CD4-positive, alpha-beta T cell treated with Interleukin-17A for 4 hours (primary cell): ENCODE measurements around the gene GDA.

ENCODE experiments used
- DNase-seq: peaks from one replicate; pipeline ENCODE4 v3.0.0-alpha.2; 2020; ENCODE audit warnings: mixed read lengths

Gene GDA

DNA sequence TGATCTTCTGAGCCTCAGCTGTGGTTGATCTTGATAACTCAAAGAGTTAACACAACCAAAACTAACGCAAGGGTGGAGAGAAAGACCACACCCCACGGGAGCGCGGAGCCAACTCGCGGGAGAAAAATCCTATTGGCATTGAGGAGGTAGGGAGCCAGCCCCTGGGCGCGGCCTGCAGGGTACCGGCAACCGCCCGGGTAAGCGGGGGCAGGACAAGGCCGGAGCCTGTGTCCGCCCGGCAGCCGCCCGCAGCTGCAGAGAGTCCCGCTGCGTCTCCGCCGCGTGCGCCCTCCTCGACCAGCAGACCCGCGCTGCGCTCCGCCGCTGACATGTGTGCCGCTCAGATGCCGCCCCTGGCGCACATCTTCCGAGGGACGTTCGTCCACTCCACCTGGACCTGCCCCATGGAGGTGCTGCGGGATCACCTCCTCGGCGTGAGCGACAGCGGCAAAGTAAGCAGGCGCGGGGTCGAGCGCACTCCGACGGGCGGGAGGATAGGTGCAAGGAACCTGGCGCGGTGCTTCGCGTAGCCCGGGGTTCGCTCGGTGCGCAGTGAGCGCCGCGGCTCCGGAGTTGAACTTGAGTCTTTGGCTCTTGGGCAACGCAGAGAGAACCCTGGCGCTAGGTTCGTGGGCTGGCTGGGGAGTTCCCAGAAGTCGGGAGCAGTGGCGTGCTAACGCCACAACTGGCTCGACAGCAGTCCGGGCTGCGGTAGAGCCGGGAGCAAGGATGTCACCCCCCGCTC, at the start of gene GDA:
TSS of gene GDA (plus strand) at position 210 of the 745 bp plus-strand sequence. CDS start at position 330, 120 bp downstream.
- no peak for DNase-seq

DNA sequence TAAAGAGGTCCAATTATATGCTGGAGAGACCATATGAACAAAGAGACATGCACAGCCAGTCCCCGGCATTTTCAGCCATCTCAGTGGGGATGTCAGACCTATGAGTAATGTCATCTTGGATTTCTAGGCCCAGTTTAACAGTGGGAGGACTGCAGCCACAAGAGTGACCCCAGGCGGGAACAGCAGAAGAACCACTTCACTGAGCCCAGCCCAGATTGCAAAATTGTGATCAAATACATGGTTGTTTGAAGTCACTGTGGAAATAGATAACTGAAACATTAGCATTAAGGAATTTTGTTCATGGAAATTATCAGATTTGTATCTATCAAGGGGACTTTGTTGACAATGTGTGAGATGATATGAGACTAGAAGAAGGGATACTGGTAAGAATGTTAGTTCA, 46.7 kb upstream of the GDA start:
- no peak for DNase-seq

DNA sequence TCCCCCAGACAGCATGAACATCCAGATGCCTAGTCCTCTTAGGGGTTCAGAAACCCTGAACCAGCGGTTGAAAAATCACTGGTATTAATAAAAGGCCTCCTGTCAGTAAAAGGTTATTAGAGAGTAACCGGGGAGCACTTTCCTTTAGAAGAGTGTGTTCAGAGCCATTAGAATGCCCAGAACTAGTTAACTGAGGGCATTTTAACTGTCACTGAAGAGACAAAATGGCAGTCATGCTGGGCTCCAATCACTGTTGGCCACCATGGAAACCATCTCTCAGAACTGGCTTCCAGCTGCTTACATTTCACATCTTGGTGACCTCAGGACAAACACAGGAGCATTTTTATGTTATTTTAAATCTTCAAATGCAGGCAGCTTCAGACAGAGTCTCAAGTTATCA, 36.2 kb upstream of the GDA start:
- DNase-seq, result no peak

DNA sequence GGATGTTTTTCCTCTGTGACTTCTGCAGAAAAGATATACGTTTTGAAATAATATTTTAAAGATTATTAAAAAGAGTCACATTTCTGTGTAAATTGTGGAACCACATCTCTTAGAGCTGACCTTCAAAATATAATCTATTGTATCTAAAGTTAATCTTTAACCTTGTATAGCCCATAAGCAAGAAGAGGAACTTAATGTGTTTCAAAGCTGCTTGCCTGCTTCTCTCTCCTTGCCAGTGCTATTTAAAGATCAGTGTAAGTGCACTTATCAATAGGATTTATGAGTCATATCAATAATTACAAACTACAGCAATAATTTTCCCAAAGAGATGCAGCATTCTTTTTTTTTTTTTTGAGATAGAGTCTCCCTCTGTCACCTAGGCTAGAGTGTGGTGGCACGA, 29.4 kb upstream of the GDA start:
- no peak for DNase-seq

DNA sequence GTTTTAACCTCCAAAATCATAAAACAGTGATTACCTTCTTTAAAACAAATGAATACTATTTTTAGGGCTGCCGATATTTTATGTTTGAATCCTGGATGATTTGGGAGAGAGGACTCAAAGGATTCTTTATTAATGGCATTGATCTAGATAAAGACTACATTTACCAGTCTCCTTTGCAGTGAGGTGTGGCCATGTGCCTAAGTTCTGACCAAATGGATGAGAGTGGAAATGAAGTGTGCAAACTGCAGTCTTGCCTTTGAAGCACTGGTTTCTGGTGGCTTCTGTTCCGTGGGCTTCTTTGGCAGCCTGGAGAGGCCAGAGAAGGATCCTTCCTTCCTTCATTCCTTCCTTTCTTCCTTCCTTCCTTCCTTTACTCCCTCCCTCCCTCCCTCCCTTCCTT, 24.3 kb upstream of the GDA start:
- DNase-seq, result no peak

DNA sequence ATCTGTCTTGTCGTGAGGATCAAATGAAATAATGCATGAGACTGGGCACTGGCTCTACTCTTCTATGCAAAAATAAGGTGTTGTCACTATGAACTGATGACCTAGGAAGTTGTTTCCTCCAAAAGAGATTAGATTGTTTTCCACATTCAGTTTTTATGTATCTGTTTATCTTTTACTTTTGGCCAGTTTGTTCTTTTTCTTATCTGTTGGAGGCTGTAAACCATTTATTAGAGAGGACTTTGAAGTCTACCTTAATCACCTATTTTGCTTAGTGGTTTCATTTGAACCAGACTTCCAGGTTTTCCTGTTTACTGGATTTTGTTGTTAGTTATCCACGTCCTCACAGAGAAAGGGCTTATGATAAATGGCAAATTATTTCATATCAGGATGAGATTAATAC, 21.5 kb upstream of the GDA start:
- DNase-seq, result no peak

DNA sequence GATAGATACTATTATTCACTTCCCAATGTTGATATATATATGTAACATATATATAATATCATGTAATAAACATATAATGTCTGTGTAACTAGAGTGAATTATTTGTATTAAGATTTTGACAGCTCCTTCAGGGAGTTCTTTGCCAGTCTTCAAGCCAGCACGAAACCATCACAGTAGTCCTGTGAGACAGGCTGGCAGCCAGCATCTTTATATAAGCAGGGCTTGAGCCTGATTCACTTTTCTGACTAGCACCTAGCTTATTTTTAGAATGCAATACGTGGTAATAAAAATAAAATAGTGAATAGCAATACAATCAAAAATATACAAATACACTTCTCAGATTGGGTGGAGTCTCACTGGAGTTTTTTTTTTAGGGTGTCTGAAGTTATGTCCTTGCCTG, 20.7 kb upstream of the GDA start:
- no peak for DNase-seq

DNA sequence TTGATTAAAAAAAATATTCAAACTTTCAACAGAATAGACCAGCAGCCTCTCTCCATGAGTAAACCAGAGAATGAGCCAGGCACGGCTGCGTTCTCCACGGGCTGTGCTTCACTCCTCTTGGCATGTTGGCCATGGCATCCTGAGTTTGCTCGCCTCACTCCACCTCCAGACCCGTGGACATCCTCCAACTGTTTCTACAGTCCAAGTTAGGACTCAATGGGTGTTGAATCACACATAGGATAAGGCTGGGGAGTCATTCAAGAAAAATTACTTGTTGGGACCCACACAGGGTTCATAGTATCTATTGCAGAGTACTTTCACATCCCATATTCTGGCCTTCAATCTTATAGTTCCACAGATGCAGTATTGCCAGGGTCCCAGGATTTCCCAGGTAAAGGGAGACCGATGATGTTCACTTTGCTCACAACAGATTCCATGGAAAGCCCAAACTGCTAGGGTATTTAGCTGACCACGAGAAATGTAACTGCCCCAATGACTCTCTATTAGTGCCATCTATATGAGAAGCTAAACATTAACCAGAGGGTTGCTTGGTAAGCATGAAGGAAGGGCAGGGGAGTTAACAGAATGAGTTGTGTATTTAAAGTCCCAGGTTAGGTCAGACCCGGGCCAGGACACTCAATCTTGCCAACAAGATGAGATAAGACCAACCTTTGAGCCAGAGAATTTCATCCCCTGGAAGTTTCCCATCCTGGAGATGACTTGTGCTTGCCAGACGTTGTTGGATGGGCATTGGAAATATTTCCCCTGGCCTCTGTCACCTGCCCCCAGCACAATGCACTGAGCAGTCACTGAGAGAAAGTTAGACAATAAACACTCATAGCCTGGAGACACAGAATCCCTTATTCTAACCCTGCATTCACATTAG, 19.7 kb upstream of the GDA start:
- no peak for DNase-seq

DNA sequence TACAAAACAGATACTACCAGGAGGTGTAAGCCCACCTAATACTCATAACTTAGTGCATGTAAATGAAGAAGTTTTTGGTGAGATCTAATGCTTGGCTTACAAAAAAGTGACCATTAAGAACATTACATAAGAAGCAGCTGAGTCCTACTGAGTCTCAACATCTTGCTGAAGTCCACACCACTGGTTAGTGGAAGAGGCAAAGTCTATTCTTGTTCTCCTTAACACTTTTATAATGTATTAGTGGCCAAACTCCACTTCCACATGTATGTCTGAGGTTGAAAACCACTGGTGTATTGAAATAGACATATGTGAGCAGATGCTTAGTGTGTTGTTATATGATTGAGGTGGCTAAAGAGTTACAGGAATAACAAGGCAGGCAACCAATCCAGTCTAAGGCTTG, 18.9 kb upstream of the GDA start:
- no peak for DNase-seq

DNA sequence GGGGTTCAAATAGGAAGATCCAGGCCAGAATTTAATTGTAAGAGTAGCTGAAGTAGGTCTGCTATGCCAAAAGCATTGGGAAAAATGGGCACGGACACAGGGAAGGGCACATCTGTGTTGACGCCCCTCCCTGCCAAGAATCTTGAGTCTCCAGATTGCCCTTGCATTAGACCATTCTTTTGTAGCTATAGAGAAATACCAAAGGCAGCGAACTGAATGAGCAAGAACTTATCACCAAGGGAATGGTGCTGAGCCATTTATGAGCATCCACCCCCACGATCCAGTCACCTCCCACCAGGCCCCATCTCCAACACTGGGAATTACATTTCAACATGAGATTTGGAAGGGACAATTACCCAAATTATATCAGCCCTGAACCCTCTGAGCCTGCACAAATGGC, 18.0 kb upstream of the GDA start:
- DNase-seq, result no peak

DNA sequence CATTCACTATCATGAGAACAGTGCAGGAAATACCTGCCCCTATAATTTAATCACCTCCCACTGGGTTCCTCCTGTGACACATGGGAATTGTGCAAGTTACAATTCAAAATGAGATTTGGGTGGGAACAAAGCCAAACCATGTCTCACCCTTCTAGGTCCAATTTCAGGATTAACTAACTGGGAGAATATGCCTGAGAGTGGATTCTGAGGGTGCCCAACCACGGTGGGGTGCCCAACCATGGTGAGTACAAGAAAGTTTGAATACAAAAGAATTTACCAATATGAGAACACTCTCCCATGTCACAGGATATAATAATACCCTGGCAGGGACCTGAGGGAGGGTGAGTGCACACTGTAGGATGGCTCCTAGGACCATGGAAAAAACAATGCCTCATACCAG, 17.2 kb upstream of the GDA start:
- DNase-seq, result no peak

DNA sequence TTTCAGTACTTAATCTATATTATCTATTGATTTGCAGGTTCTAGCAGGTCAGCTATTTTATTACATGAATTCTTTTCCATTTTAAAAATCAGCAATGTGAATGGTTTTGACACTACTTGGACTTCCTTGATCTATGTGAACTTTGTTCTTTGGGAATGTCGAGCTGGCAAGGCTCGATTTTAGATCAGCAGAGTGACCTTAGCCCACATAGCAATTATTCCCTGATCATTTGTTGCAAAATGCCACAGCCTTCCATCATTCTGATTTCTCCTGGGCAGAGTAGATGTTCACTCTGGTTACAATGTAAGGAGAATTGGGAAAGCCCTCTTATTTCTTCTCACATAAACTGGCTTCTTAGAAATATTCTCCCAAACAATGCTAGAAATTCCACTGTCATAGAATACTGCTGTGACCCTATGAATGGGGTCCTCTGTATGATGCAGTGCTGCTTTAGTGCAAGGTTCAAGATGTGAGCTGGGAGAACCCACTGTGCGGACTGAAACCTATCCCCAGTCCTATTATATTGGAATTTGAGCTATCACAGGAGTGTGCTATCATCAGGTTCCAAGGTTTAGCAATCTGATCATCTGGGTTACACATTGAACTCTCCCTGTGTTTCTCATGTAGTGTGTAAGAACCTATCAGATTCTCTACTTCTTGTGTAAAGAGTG, 15.7 kb upstream of the GDA start:
- no peak for DNase-seq

DNA sequence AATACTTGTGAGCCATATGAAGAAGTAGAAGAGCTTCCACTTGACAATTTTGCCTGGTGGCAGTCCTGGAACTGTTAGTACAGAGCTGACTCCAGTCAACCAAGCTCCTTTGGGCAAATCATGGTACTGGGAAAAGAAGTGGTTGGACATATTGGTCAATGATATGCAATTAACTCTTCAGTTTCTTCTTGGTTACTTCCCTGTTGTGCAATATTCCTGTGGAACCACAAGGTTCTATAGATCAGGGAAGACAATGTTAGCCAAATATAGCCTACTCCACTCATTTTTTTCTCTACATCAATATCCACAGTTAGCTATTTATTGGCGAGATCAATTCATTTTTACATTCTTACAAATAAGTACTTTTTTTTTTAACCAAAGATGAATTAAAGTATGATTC, 14.4 kb upstream of the GDA start:
- DNase-seq, result no peak

DNA sequence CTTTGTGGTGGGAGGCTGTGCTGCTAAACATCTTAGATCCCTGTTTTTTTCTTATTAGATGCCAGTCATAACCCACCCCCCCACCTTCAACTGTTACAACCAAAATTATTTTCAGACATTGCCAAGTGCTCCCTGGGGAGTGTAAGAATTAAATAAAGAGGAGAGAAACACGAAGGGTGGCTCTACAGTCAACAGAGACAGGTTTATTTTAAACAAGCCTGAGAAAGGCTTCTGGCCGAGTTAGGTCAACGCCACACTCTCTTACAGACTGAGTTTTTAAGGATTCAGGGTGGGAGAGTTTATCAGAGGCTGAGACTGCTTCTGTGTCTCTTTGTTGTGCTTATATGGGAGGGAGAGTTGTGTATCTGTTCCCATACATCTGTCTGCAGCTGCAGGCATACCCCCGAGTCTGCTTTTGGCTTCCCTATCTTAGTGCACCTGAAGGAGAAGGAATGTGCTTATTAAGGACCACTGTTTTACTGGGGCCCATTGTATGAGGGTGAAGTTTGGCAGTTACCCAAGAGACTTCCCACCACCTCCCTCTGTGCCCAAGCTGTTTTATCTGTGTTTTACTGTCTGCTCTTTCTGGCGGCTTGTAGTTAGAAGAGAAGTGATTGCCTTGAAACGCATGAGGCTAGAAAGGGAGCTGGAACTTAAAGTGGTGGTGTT, 11.4 kb upstream of the GDA start:
- DNase-seq, result no peak

DNA sequence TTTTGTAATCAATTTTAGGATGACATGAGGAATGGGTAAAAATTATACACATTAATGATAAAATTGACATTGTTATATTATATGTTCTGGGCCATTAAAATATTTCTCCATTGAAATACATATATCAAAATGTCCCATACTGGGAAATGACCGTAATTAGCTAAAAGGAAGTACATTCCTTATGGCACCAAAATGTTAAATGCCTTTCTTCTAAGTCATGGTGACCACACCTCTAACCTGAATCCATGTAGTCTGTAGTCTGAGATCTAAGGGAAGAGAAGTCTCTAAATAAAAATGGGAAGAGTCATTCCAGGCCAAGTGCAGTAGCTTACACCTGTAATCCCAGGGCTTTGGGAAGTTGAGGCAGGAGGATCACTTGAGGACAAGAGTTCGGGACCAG, 10.0 kb upstream of the GDA start:
- no peak for DNase-seq

DNA sequence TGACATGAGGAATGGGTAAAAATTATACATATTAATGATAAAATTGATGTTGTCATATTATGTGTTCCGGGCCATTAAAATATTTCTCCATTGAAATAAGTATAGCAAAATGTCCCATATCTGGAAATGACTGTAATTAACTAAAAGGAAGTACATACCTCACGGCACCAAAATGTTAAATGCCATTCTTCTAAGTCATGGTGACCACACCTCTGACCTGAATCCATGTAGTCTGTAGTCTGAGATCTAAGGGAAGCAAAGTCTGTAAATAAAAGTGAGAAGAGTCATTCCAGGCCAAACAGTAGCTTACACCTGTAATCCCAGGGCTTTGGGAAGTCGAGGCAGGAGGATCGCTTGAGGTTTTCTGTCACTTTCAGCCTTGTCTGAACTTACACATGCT, 8.7 kb upstream of the GDA start:
- DNase-seq, result no peak

DNA sequence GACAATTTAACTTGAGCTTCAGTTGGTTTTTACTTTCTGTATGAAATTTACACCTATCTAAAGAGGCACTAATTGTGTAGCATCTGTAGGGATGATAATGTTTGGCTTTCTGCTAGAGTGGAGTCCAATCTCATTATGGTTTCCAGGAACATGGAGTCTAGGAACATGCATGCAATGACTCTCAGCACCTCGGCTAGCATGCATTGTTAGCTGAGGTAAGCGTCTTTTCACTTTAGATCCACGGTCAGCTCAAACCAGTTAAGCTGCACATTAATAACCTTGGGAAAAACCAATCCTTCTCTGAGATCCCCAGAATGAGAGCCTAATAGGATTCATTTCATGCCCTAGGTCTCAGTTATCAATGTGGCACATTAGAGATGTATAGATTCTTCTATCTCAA, 7.8 kb upstream of the GDA start:
- no peak for DNase-seq

DNA sequence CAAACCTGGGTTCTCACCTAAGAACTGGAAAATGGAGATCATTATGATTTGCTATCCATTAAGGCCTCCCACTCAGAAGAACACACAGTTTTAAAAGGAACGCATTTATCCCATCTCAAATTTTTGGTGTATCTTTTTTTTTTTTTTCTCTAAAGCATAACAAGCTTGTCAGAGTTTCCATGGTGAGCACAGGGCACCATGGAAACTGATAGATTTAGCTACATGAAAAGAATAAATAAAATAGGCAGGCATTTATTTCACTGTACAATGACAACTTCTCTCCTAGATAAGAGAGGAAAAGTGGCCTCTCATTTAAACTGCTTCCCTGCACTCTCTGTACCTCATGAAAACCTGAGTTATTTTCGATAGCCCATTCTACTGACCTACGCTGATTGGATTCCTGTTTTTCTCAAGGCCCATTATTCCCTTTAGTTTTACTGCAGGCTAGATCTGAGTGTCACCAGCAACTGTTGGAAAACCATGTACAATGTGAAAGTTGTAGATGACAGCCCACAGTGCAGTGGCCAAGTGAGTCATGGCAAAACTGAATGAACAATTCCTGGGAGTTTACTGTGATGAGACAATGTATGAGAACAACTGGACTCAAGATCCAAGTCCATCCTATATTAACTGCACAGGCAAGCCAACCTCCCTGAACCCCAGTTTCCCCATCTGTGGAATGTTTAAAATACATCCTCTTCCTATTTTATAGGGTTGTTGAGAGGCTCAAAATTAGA, 4.3 kb upstream of the GDA start:
- no peak for DNase-seq

DNA sequence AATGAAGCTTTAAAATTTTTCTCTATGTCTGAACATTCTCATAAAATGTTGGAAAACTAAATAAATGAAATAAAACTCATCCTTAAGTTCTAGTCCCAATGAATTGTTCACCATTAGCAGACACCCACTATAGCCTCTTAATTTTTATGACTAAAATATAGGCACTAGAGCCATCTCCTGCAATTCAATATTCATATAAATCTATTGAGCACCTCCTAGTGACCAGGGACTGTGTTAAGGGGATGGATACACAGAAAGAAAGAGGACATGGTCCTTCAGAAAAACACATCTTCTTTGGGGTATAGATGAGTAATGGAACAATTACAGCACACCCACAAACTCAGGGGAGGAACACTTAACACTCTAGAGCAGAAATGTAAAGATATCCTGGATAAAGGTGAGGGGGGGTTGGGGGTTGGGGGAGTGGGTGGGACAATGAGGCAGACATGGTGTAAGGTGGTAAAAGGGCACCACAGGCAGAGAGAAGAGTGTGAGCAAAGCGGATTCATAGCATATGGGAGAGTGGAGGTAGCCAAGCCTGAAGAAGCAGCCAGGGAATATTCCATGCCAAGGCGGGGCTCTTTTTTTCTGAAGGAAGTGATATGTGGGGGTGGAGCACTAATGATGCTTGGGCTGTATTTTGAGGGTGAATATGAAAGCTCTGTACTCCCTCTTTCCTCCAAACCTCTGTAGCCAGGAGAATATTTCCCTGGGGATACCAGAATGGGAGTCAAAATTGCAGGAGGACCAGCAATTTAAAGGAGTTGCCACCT, 3.3 kb upstream of the GDA start:
- DNase-seq, result no peak

DNA sequence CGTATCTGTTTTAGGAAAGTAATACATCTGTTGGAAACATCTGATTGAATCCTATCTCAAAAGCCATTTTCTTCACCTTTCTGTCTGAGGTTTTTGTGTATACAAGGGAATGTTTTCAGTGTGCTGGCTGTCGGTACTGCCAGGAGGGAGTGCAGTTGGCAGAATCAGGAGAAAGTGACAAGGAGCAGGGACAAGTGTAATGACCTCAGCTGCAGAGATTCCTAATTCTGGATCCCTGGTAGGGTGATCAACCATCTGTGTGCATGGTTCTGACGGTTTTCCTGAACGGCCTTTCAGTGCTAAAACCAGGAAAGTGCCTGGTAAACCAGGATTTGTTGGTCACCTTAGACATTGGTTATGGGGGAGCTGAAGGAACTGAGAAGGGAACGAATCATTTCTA, 1.6 kb upstream of the GDA start:
- no peak for DNase-seq

DNA sequence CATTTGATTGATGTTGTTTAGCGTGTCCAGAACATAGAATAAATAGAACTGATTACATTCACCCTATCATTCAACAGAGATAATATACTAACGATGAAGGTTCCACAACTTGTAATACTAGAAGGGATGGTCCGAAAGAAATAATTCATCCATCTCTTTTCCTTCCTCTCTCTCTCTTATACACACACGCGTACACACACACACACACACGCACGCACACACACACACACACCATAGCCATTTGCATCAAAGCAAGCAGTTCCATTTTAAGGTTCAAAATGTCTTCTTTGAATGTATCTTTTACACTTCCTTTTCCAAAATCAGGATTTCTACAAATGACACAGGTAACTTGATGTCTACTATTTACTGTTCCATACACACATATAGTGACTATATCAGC, 887 bp downstream of the GDA start:
- DNase-seq, result no peak

DNA sequence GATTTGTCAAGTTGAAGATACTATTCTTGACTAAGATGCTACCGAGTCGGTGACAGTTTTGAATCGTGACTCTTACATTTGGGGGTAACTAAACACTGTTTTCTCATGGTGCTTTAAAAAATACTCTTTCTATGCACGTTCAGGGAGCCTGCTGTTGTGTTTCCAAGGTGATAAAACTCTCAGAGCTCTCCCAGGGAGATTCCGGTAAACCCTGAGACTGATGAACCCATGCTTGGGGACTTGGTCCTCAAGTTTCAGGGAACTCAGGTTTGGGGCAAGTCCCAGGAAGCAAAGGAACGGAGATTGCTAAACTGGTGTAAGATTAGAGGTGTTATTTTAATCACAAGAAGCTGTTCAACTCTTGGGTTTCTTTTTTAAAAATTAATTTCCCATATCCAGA, 1.4 kb downstream of the GDA start:
- no peak for DNase-seq
